Stomach (tissue), 4 donors: Measurements from ENCODE around the gene HDHD2.

Experiments used
- CTCF ChIP-seq, 7 experiments: fragments of 450-650 bp in 4 of 7; fragments of 200-600 bp in 3 of 7; sonication (generic) in 3 of 7; IDR thresholded peaks; one replicate each; pipeline ENCODE4 v1.5.1; 2016 to 2019; ENCODE audit warnings: antibody characterized with exemption in 7 of 7, control low read depth in 2 of 7, mild to moderate bottlenecking in 1 of 7
- EP300 ChIP-seq: sonication (generic); formaldehyde crosslinking; IDR thresholded peaks from one replicate; pipeline ENCODE4 v1.6.1; 2017; ENCODE audit warnings: antibody characterized with exemption
- POLR2A ChIP-seq, 4 donors: fragments of 450-650 bp; IDR thresholded peaks; one replicate each; pipeline ENCODE4 v1.6.1; 2016; ENCODE audit warnings: antibody characterized with exemption in 4 of 4, control low read depth in 2 of 4, mild to moderate bottlenecking in 1 of 4, moderate library complexity in 1 of 4

- TF ChIP-seq CTCF (IDR thresholded peaks at IDR 0.05) (no peak), POLR2A (IDR thresholded peaks at IDR 0.05) (no peak), EP300 (no peak)
These were observed 22.2 kb upstream of the HDHD2 start for GRCh38 chr18:47172476-47172875.
